PC-9 (cell line): ENCODE results near the gene UBQLNL. TPM values are rescaled to one million over a fixed set of nuclear protein-coding genes. Genes with fewer than 3 reads are reported as not detected.

Source experiments
- BruUV-seq: library from RNA; stranded (reverse); fragments of 400-500 nt; replicated peaks from 2 replicates; lab custom pipeline; 2021; lab: Mats Ljungman, UMichigan
- CTCF ChIA-PET: fragments of 300-600 bp; sonication (Branson Sonifier 250); formaldehyde crosslinking; loops from one replicate; lab custom pipeline; 2022; ENCODE audit warnings: antibody characterized with exemption; lab: Charles Lee
- POLR2A ChIA-PET: fragments of 300-600 bp; sonication (Branson Sonifier 250); formaldehyde crosslinking; loops from one replicate; lab custom pipeline; 2022; ENCODE audit warnings: antibody characterized with exemption; ENCODE audit not compliant: unreplicated experiment; lab: Charles Lee
- DNase-seq, 2 experiments: peaks; one replicate each; pipeline versions ENCODE4 v3.0.0 to v3.0.0-alpha.2; 2015 to 2022; ENCODE audit warnings: mixed read lengths in 1 of 2
- H2AFZ ChIP-seq: fragments of 200-600 bp; sonication (generic); 2 replicates; pipeline ENCODE4 v1.8.1; 2017; ENCODE audit warnings: antibody characterized with exemption
- H3F3A ChIP-seq: fragments of 200-600 bp; sonication (generic); 2 replicates; pipeline ENCODE4 v1.8.1; 2017; ENCODE audit warnings: antibody characterized with exemption, mild to moderate bottlenecking, low read depth; ENCODE audit not compliant: insufficient read depth
- H3K27ac ChIP-seq: fragments of 200-600 bp; sonication (generic); 2 replicates; pipeline ENCODE4 v1.6.1; 2016; ENCODE audit warnings: mixed run types
- H3K27me3 ChIP-seq: fragments of 200-600 bp; sonication (generic); 2 replicates; pipeline ENCODE4 v1.6.1; 2016; ENCODE audit warnings: low read depth, mixed run types; ENCODE audit not compliant: insufficient read depth
- H3K36me3 ChIP-seq: fragments of 200-600 bp; sonication (generic); 2 replicates; pipeline ENCODE4 v1.6.1; 2016; ENCODE audit warnings: low read depth, mixed run types
- H3K4me1 ChIP-seq: fragments of 200-600 bp; sonication (generic); replicated peaks from 2 replicates; pipeline ENCODE4 v1.6.1; 2016; ENCODE audit warnings: mixed run types; ENCODE audit not compliant: insufficient read depth
- H3K4me2 ChIP-seq: fragments of 200-600 bp; sonication (generic); 2 replicates; pipeline ENCODE4 v1.6.1; 2017; ENCODE audit warnings: mixed run types
- H3K4me3 ChIP-seq: fragments of 200-600 bp; sonication (generic); 2 replicates; pipeline ENCODE4 v1.6.1; 2016; ENCODE audit warnings: mixed run types
- H3K79me2 ChIP-seq: fragments of 200-600 bp; sonication (generic); 2 replicates; pipeline ENCODE4 v1.6.1; 2017; ENCODE audit warnings: low read depth, mixed run types
- H3K9me2 ChIP-seq: fragments of 200-600 bp; sonication (generic); 2 replicates; pipeline ENCODE4 v1.8.1; 2017; ENCODE audit warnings: mild to moderate bottlenecking; ENCODE audit not compliant: insufficient read depth
- H3K9me3 ChIP-seq: fragments of 200-600 bp; sonication (generic); 2 replicates; pipeline ENCODE4 v1.8.1; 2016; ENCODE audit warnings: low read depth; ENCODE audit not compliant: insufficient read depth
- H4K20me1 ChIP-seq: fragments of 200-600 bp; sonication (generic); 2 replicates; pipeline ENCODE4 v1.8.1; 2017; ENCODE audit not compliant: insufficient read depth
- CTCF ChIP-seq: fragments of 200-600 bp; sonication (generic); conservative IDR thresholded peaks from 2 replicates; pipeline ENCODE4 v1.6.1; 2017; ENCODE audit warnings: mixed run types, antibody characterized with exemption, mild to moderate bottlenecking, moderate library complexity
- EZH2 ChIP-seq: fragments of 200-600 bp; sonication (generic); IDR thresholded peaks from 2 replicates; pipeline ENCODE4 v1.8.0; 2017; ENCODE audit warnings: antibody characterized with exemption, low read depth
- intact Hi-C: fragments of 100-400 bp; cut with micrococcal nuclease; formaldehyde crosslinking; loops from one replicate; pipeline ENCODE4 v1.10.0; 2022; ENCODE audit not compliant: unreplicated experiment
- total RNA-seq: library from RNA; stranded (reverse); gene quantifications from 2 replicates; pipeline ENCODE4 v1.2.3, GENCODE V29; 2021

The UBQLNL gene
- total RNA-seq, 1 experiment from 2014 or later, result 0.15 TPM

- no peak overlapping the region for H2AFZ ChIP-seq
- no peaks in the 10 kb centered on the region for H3K36me3 ChIP-seq
- H3K79me2 ChIP-seq, result no peaks in the 10 kb centered on the region
- no peaks in the 10 kb centered on the region for H3K27me3 ChIP-seq
- CTCF ChIA-PET, result no interaction called here
- H3K27ac ChIP-seq, result no peak overlapping the region
- no peak overlapping the region for H3K4me3 ChIP-seq
- no peak overlapping the region for H3K4me2 ChIP-seq
- TF ChIP-seq EZH2 (no peak), CTCF (no peak)
- DNase-seq, result no peak
- no peaks in the 10 kb centered on the region for H3F3A ChIP-seq
- H4K20me1 ChIP-seq, result no peaks in the 10 kb centered on the region
- intact Hi-C loops, result no loop called here
- no peaks in the 10 kb centered on the region for H3K4me1 ChIP-seq
- POLR2A ChIA-PET, result no interaction called here
- no peaks in the 10 kb centered on the region for H3K9me2 ChIP-seq
- BruUV-seq, result no TSS peak
- H3K9me3 ChIP-seq, result no peaks in the 10 kb centered on the region
Observed at GRCh38 chr11:5473921-5474320, 42.6 kb downstream of the UBQLNL start.

DNA sequence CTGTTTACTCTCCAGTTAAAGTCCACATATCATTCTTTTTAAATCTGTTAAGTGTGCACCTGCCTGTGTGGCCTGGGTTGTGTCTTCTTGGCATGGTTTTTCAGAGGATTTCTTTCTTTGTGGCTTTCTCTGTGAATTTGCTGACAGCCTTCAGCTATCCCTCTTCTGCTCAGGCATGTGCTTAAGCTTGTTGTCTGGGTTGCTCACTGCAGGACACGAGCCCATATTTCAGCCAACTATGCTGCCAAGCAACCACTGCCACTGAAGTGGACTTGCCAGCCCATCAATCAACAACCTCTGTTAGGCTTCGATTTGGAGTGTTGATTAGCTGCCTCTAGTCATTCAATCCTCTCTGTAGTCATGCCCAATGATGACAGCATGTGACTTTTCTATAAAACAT lies 49.0 kb downstream of the UBQLNL start:
- no peaks in the 10 kb centered on the region for H3F3A ChIP-seq
- H3K4me2 ChIP-seq, result no peak overlapping the region
- H3K4me3 ChIP-seq, result no peak overlapping the region
- no peaks in the 10 kb centered on the region for H3K79me2 ChIP-seq
- H3K27ac ChIP-seq, result no peak overlapping the region
- H2AFZ ChIP-seq, result no peak overlapping the region
- no TSS peak for BruUV-seq
- no peak for DNase-seq
- intact Hi-C loops, result no loop called here
- H3K36me3 ChIP-seq, result no peaks in the 10 kb centered on the region
- ChIA-PET CTCF (no interaction called here), POLR2A (no interaction called here)
- H3K9me2 ChIP-seq, result no peaks in the 10 kb centered on the region
- no peak for TF ChIP-seq EZH2
- TF ChIP-seq CTCF, result no peak
- no peaks in the 10 kb centered on the region for H3K4me1 ChIP-seq
- no peaks in the 10 kb centered on the region for H4K20me1 ChIP-seq
- H3K27me3 ChIP-seq, result no peaks in the 10 kb centered on the region
- H3K9me3 ChIP-seq, result no peaks in the 10 kb centered on the region

Other genes with a start within 250 kb of the UBQLNL start
- 1.4 and 2.4 TPM in 2 replicates for gene HBE1, start 246.8 kb downstream of the UBQLNL start, total RNA-seq
- gene OR51B4, start 214.8 kb downstream of the UBQLNL start, total RNA-seq, result not detected in 2 replicates
- not detected in 2 replicates for gene OR51B2, start 192.4 kb downstream of the UBQLNL start, total RNA-seq
- 1.2 and 2.7 TPM in 2 replicates for gene OR51B5, start 173.2 kb downstream of the UBQLNL start, total RNA-seq
- not detected in 2 replicates for gene OR51B6, start 165.2 kb downstream of the UBQLNL start, total RNA-seq
- gene OR51M1, start 132.9 kb downstream of the UBQLNL start, total RNA-seq, result not detected in 2 replicates
- not detected in 2 replicates for gene OR51Q1, start 94.6 kb downstream of the UBQLNL start, total RNA-seq
- not detected in 2 replicates for gene OR51I1, start 75.2 kb downstream of the UBQLNL start, total RNA-seq
- not detected in 2 replicates for gene OR51I2, start 67.4 kb downstream of the UBQLNL start, total RNA-seq
- not detected in 2 replicates for gene OR52D1, start 28.0 kb downstream of the UBQLNL start, total RNA-seq
- not detected in 2 replicates for gene UBQLN3, start 6.7 kb downstream of the UBQLNL start, total RNA-seq
- gene OR52H1, start 31.8 kb upstream of the UBQLNL start, total RNA-seq, result not detected in 2 replicates
- not detected in 2 replicates for gene OR52B6, start 64.2 kb upstream of the UBQLNL start, total RNA-seq
- gene TRIM6, start 79.9 kb upstream of the UBQLNL start, total RNA-seq, result 3.9 and 4.8 TPM in 2 replicates
- 3.8 and 7.5 TPM in 2 replicates for gene TRIM34, start 108.3 kb upstream of the UBQLNL start, total RNA-seq
- 19.1 and 20.5 TPM in 2 replicates for gene TRIM5, start 168.4 kb upstream of the UBQLNL start, total RNA-seq
- 0.81 and 1.9 TPM in 2 replicates for gene TRIM22, start 173.1 kb upstream of the UBQLNL start, total RNA-seq
- gene OR56B1, start 219.7 kb upstream of the UBQLNL start, total RNA-seq, result not detected in 2 replicates
- gene OR52N4, start 237.5 kb upstream of the UBQLNL start, total RNA-seq, result not detected in 2 replicates